ENCODE data around the gene NFIC. TPM values are rescaled to one million over a fixed set of nuclear protein-coding genes. Genes with fewer than 3 reads are reported as not detected.
A peak's percentile ranks its signal among the peaks of the same experiment; 100 is the strongest.

Gene NFIC
- polyA plus RNA-seq: 10 to 100 TPM; 15.4 to 48.1 TPM

- H3K4me3 ChIP-seq (ENCODE audit: low read depth in 1 of 2, low read length in 2 of 2): peak within 1 kb of the TSS; percentile 67 to 79
- peak within 1 kb of the TSS; percentile 94 for H3K27ac ChIP-seq (ENCODE audit: low read depth in 2 of 2, low read length in 1 of 2)
- WGBS, 2 donors: 1 to 3% methylated on average over 24 to 49 of the region's 64 CpGs
- H3K36me3 ChIP-seq (ENCODE audit: control insufficient read depth in 2 of 2, insufficient read depth in 2 of 2, low read length in 1 of 2): no peaks in the 10 kb centered on the region
- no peaks in the 10 kb centered on the region for H3K27me3 ChIP-seq (ENCODE audit: control insufficient read depth in 1 of 2, insufficient read depth in 2 of 2, low read length in 2 of 2)
- peaks cover 3 to 25% of the 10 kb centered on the region in 2 donors for H3K4me1 ChIP-seq (ENCODE audit: control insufficient read depth in 2 of 2, insufficient read depth in 2 of 2, low read length in 1 of 2)
- H3K9me3 ChIP-seq (ENCODE audit: control insufficient read depth in 2 of 2, insufficient read depth in 1 of 2, low read depth in 1 of 2, low read length in 1 of 2): no peaks in the 10 kb centered on the region
Observed at GRCh38 chr19:3365836-3366752, at the start of gene NFIC. NFIC (plus strand) TSS chr19:3366583; CDS start chr19:3366637, 54 bp downstream.

GRCh38 chr19:3316659-3317207, 49.6 kb upstream of the NFIC start:
- H3K4me1 ChIP-seq (ENCODE audit: control insufficient read depth in 2 of 2, insufficient read depth in 2 of 2, low read length in 1 of 2): no peaks in the 10 kb centered on the region
- H3K36me3 ChIP-seq (ENCODE audit: control insufficient read depth in 2 of 2, insufficient read depth in 2 of 2, low read length in 1 of 2): no peaks in the 10 kb centered on the region
- no peak overlapping the region for H3K27ac ChIP-seq (ENCODE audit: low read depth in 2 of 2, low read length in 1 of 2)
- WGBS, 2 donors: 73 to 77% methylated on average over 5 of the region's 5 CpGs
- H3K9me3 ChIP-seq (ENCODE audit: control insufficient read depth in 2 of 2, insufficient read depth in 1 of 2, low read depth in 1 of 2, low read length in 1 of 2): no peaks in the 10 kb centered on the region
- no peaks in the 10 kb centered on the region for H3K27me3 ChIP-seq (ENCODE audit: control insufficient read depth in 1 of 2, insufficient read depth in 2 of 2, low read length in 2 of 2)
- no peak overlapping the region for H3K4me3 ChIP-seq (ENCODE audit: low read depth in 1 of 2, low read length in 2 of 2)

GRCh38 chr19:3319643-3320353, 46.6 kb upstream of the NFIC start:
- H3K27ac ChIP-seq (ENCODE audit: low read depth in 2 of 2, low read length in 1 of 2): no peak overlapping the region
- 53 to 57% methylated on average over 16 to 18 of the region's 18 CpGs for WGBS, 2 donors
- peaks cover 0 to 4% of the 10 kb centered on the region in 2 donors for H3K9me3 ChIP-seq (ENCODE audit: control insufficient read depth in 2 of 2, insufficient read depth in 1 of 2, low read depth in 1 of 2, low read length in 1 of 2)
- H3K27me3 ChIP-seq (ENCODE audit: control insufficient read depth in 1 of 2, insufficient read depth in 2 of 2, low read length in 2 of 2): no peaks in the 10 kb centered on the region
- no peaks in the 10 kb centered on the region for H3K36me3 ChIP-seq (ENCODE audit: control insufficient read depth in 2 of 2, insufficient read depth in 2 of 2, low read length in 1 of 2)
- no peaks in the 10 kb centered on the region for H3K4me1 ChIP-seq (ENCODE audit: control insufficient read depth in 2 of 2, insufficient read depth in 2 of 2, low read length in 1 of 2)
- no peak overlapping the region for H3K4me3 ChIP-seq (ENCODE audit: low read depth in 1 of 2, low read length in 2 of 2)

- no peaks in the 10 kb centered on the region for H3K27me3 ChIP-seq (ENCODE audit: control insufficient read depth in 1 of 2, insufficient read depth in 2 of 2, low read length in 2 of 2)
- no peaks in the 10 kb centered on the region for H3K36me3 ChIP-seq (ENCODE audit: control insufficient read depth in 2 of 2, insufficient read depth in 2 of 2, low read length in 1 of 2)
- H3K27ac ChIP-seq (ENCODE audit: low read depth in 2 of 2, low read length in 1 of 2): no peak overlapping the region
- H3K4me3 ChIP-seq (ENCODE audit: low read depth in 1 of 2, low read length in 2 of 2): no peak overlapping the region
- peaks cover 0 to 4% of the 10 kb centered on the region in 2 donors for H3K9me3 ChIP-seq (ENCODE audit: control insufficient read depth in 2 of 2, insufficient read depth in 1 of 2, low read depth in 1 of 2, low read length in 1 of 2)
- 54 to 65% methylated on average over 27 to 29 of the region's 29 CpGs for WGBS, 2 donors
- H3K4me1 ChIP-seq (ENCODE audit: control insufficient read depth in 2 of 2, insufficient read depth in 2 of 2, low read length in 1 of 2): no peaks in the 10 kb centered on the region
Observed at GRCh38 chr19:3320354-3320670, 46.1 kb upstream of the NFIC start.

- 56 to 69% methylated on average over 8 of the region's 8 CpGs for WGBS, 2 donors
- H3K4me3 ChIP-seq (ENCODE audit: low read depth in 1 of 2, low read length in 2 of 2): no peak overlapping the region
- H3K27ac ChIP-seq (ENCODE audit: low read depth in 2 of 2, low read length in 1 of 2): no peak overlapping the region
- H3K36me3 ChIP-seq (ENCODE audit: control insufficient read depth in 2 of 2, insufficient read depth in 2 of 2, low read length in 1 of 2): no peaks in the 10 kb centered on the region
- H3K27me3 ChIP-seq (ENCODE audit: control insufficient read depth in 1 of 2, insufficient read depth in 2 of 2, low read length in 2 of 2): no peaks in the 10 kb centered on the region
- no peaks in the 10 kb centered on the region for H3K4me1 ChIP-seq (ENCODE audit: control insufficient read depth in 2 of 2, insufficient read depth in 2 of 2, low read length in 1 of 2)
- peaks cover 0 to 4% of the 10 kb centered on the region in 2 donors for H3K9me3 ChIP-seq (ENCODE audit: control insufficient read depth in 2 of 2, insufficient read depth in 1 of 2, low read depth in 1 of 2, low read length in 1 of 2)
Observed at GRCh38 chr19:3320853-3321252, 45.5 kb upstream of the NFIC start.

- no peaks in the 10 kb centered on the region for H3K36me3 ChIP-seq (ENCODE audit: control insufficient read depth in 2 of 2, insufficient read depth in 2 of 2, low read length in 1 of 2)
- H3K27ac ChIP-seq (ENCODE audit: low read depth in 2 of 2, low read length in 1 of 2): no peak overlapping the region
- no peaks in the 10 kb centered on the region for H3K4me1 ChIP-seq (ENCODE audit: control insufficient read depth in 2 of 2, insufficient read depth in 2 of 2, low read length in 1 of 2)
- H3K27me3 ChIP-seq (ENCODE audit: control insufficient read depth in 1 of 2, insufficient read depth in 2 of 2, low read length in 2 of 2): no peaks in the 10 kb centered on the region
- H3K9me3 ChIP-seq (ENCODE audit: control insufficient read depth in 2 of 2, insufficient read depth in 1 of 2, low read depth in 1 of 2, low read length in 1 of 2): peaks cover 0 to 4% of the 10 kb centered on the region in 2 donors
- 54 to 61% methylated on average over 6 of the region's 6 CpGs for WGBS, 2 donors
- no peak overlapping the region for H3K4me3 ChIP-seq (ENCODE audit: low read depth in 1 of 2, low read length in 2 of 2)
Observed at GRCh38 chr19:3321696-3322095, 44.7 kb upstream of the NFIC start.

GRCh38 chr19:3322199-3322978, 44.0 kb upstream of the NFIC start:
- H3K27ac ChIP-seq (ENCODE audit: low read depth in 2 of 2, low read length in 1 of 2): no peak overlapping the region
- H3K9me3 ChIP-seq (ENCODE audit: control insufficient read depth in 2 of 2, insufficient read depth in 1 of 2, low read depth in 1 of 2, low read length in 1 of 2): peaks cover 0 to 4% of the 10 kb centered on the region in 2 donors
- no peaks in the 10 kb centered on the region for H3K27me3 ChIP-seq (ENCODE audit: control insufficient read depth in 1 of 2, insufficient read depth in 2 of 2, low read length in 2 of 2)
- 82 to 83% methylated on average over 6 of the region's 6 CpGs for WGBS, 2 donors
- H3K4me3 ChIP-seq (ENCODE audit: low read depth in 1 of 2, low read length in 2 of 2): no peak overlapping the region
- H3K4me1 ChIP-seq (ENCODE audit: control insufficient read depth in 2 of 2, insufficient read depth in 2 of 2, low read length in 1 of 2): no peaks in the 10 kb centered on the region
- no peaks in the 10 kb centered on the region for H3K36me3 ChIP-seq (ENCODE audit: control insufficient read depth in 2 of 2, insufficient read depth in 2 of 2, low read length in 1 of 2)

GRCh38 chr19:3323026-3323425, 43.4 kb upstream of the NFIC start:
- WGBS, 2 donors: 42 to 61% methylated on average over 2 of the region's 2 CpGs
- Histone ChIP-seq H3K4me3 (ENCODE audit: low read depth in 1 of 2, low read length in 2 of 2) (no peak overlapping the region), H3K27ac (ENCODE audit: low read depth in 2 of 2, low read length in 1 of 2) (no peak overlapping the region), H3K36me3 (ENCODE audit: control insufficient read depth in 2 of 2, insufficient read depth in 2 of 2, low read length in 1 of 2) (no peaks in the 10 kb centered on the region), H3K27me3 (ENCODE audit: control insufficient read depth in 1 of 2, insufficient read depth in 2 of 2, low read length in 2 of 2) (no peaks in the 10 kb centered on the region), H3K9me3 (ENCODE audit: control insufficient read depth in 2 of 2, insufficient read depth in 1 of 2, low read depth in 1 of 2, low read length in 1 of 2) (peaks cover 0 to 4% of the 10 kb centered on the region in 2 donors), H3K4me1 (ENCODE audit: control insufficient read depth in 2 of 2, insufficient read depth in 2 of 2, low read length in 1 of 2) (no peaks in the 10 kb centered on the region)

- Histone ChIP-seq H3K27ac (ENCODE audit: low read depth in 2 of 2, low read length in 1 of 2) (no peak overlapping the region), H3K9me3 (ENCODE audit: control insufficient read depth in 2 of 2, insufficient read depth in 1 of 2, low read depth in 1 of 2, low read length in 1 of 2) (peaks cover 0 to 4% of the 10 kb centered on the region in 2 donors), H3K4me1 (ENCODE audit: control insufficient read depth in 2 of 2, insufficient read depth in 2 of 2, low read length in 1 of 2) (no peaks in the 10 kb centered on the region), H3K4me3 (ENCODE audit: low read depth in 1 of 2, low read length in 2 of 2) (no peak overlapping the region), H3K27me3 (ENCODE audit: control insufficient read depth in 1 of 2, insufficient read depth in 2 of 2, low read length in 2 of 2) (no peaks in the 10 kb centered on the region), H3K36me3 (ENCODE audit: control insufficient read depth in 2 of 2, insufficient read depth in 2 of 2, low read length in 1 of 2) (no peaks in the 10 kb centered on the region)
- 45 to 62% methylated on average over 2 of the region's 2 CpGs for WGBS, 2 donors
Observed at GRCh38 chr19:3323658-3324057, 42.7 kb upstream of the NFIC start.
